HG02588 (cell line): ENCODE data around the gene FIBP.
"Not testable (repeated sequence)": the region's sequence is repeated elsewhere in the genome, so short reads cannot be mapped to it uniquely, and the experiment has no call there.

Source experiments
- ATAC-seq: cut with Tn5 transposase; IDR thresholded peaks from one replicate; pipeline ENCODE4 v1.9.1; 2021; ENCODE audit warnings: mild to moderate bottlenecking, moderate library complexity; ENCODE audit not compliant: unreplicated experiment

Gene FIBP

DNA sequence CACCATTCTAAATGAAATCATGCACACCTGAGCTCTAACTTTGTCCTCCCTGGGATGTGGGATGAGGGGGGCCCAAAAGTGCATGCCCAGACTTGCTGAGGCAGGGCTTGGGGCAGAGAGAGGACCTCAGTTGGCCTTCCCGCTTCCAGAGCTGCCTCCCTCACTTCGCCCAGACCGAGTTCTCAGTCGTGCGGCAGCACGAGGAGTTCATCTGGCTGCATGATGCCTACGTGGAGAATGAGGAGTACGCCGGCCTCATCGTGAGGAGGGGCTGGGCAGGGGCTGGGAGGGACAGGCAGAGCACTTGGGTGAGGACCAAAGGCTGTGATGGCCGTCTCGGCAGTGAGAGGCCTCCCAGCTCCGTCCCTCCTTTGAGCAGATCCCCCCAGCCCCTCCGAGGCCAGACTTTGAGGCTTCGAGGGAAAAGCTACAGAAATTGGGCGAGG, 38.5 kb downstream of the FIBP start:
- no peak for ATAC-seq

DNA sequence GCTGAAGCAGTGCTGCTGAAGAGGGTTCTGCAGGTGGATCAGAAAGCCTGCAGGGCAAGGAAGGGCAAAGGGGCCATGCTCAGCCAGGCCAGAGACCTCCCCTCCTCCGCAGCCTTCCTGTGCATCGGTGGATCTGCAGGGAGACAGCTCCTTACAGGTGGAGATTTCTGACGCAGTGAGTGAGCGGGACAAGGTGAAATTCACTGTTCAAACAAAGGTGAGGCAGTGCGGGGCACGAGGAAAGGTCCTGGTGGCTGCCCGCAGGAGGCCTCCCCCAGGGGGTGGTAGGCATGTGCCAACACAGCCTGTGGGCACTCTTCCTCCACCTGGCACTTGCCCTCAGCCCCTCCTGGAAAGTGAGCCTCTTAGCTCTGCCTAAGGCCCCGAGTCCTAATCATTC, 38.9 kb downstream of the FIBP start:
- no peak for ATAC-seq

DNA sequence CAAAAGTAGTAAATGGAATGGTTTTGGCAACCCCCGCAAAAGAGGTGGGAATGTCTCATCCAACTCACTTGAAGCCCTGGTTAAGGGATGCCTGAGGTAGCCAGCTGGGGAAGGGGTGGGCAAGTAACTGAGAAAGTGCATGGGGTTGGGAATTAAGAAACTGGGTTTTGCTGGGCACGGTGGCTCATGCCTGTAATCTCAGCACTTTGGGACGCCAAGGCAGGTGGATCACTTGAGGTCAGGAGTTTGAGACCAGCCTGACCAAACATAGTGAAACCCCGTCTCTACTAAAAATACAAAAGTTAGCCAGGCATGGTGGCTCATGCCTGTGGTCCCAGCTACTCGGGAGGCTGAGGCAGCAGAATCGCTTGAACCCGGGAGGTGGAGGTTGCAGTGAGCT, 39.6 kb downstream of the FIBP start:
- ATAC-seq: not testable (repeated sequence)

DNA sequence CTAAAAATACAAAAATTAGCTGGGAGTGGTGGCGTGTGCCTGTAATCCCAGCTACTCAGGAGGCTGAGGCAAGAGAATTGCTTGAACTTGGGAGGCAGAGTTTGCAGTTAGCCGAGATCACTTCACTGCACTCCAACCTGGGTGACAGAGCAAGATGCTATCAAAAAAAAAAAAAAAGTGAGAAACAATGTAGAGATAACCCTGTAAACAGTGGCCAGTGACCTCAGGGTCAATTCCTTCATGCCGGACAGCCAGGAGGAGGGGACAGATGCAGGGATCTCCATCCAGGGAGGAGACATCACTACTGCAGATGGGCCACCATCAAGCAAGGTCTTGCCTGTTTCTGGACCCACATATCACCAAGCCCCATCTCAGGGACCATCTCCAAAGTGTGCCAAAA, 40.5 kb downstream of the FIBP start:
- ATAC-seq: no peak

DNA sequence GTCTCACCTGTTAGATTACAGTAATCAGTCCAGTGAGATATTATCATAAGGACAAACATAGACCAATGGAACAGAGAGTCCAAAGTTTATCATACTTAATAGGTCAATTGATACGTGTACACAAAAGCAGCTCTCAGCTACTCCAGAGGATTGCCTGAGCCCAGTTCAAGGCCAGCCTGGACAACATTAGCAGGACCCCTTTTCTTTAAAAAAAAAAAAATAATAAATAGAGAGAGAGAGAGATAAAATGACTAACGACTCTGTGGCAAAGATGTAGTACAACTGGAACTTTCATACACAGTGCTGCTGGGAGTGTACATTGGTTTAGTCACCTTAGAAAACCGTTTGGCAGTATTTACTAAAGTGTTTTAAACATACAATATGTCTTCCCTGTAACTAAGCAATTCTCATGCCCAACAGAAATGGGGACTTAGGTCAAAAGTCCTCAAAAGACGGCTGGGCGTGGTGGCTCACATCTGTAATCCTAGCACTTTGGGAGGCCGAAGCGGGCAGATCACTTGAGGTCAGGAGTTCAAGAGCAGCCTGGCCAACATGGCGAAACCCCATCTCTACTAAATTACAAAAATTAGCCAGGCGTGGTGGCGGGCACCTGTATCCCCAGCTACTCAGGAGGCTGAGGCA, 43.9 kb downstream of the FIBP start:
- ATAC-seq: no peak

DNA sequence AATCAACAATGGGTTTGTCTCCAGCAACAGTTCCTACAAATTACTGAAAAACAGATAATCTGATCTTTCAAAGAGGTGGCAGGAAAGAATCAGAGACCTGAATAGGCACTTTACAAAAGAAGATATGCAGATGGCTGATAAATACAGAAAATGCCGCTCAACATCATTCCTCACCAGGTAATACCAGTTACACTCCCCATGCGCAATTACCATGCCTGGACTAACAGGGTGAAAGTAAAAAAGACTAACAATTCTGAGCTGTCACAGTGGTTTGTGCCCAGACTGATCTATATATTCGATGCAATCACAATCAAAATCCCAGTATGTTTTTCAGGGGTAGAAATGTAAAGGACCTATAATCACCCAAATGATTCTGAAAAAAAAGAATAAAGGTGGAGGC, 44.5 kb downstream of the FIBP start:
- ATAC-seq: no peak

DNA sequence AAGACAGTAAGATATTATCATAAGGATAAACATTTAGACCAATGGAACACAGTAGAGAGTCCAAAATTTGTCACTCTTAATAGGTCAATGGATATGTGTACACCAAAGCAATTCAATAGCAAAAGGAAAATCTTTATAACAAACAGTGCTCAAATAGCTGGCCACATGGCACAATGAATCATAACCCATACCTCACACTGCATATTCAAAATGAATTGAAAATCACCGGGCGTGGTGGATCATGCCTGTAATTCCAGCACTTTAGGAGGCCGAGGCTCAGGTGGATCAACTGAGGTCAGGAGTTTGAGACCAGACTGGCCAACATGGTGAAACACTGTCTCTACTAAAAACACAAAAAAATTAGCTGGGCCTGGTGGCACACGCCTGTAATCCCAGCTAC, 46.1 kb downstream of the FIBP start:
- no peak for ATAC-seq

DNA sequence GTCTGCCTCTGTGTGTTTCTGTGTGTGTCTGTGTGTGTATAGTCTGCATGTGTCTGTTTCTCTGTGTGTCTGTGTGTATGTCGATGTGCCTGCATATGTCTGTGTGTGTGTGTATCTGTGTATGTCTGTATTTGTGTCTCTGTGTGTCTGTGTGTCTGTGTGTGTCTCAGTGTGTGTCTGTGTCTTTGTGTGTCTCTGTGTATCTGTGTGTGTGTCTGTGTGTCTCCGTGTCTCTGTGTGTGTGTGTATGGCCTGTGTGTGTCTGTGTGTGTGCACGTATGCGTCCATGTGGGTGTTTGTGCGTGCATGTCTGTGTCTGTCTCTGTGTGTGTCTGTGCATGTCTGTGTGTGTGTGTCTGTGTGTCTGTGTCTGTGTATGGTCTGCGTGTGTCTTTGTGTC, 54.1 kb downstream of the FIBP start:
- ATAC-seq: no peak
